CD1c-positive myeloid dendritic cell (primary cell): ENCODE results near the gene NMS.

Source experiments
- DNase-seq: peaks from one replicate; pipeline ENCODE4 v3.0.0-alpha.2; 2016; ENCODE audit errors: extremely low spot score

The NMS gene

DNA sequence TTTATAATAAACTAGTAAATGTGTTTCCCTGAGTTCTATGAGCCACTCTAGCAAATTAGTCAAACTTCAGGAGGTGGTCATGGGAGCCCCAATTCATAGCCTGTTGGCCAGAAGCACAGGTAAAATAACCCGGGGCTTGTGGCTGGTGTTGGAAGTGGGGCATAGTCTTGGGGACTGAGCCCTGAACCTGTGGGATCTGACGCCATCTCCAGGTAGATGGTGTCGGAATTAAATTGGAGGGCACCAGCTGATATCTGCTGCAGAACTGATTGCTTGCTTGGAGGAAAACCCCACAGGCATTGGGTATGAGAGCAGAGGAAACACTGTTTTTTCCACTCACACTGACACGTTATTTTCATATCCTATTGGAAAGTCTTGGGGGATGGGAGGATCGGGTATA is 14.1 kb downstream of the NMS start:
- DNase-seq = no peak

DNA sequence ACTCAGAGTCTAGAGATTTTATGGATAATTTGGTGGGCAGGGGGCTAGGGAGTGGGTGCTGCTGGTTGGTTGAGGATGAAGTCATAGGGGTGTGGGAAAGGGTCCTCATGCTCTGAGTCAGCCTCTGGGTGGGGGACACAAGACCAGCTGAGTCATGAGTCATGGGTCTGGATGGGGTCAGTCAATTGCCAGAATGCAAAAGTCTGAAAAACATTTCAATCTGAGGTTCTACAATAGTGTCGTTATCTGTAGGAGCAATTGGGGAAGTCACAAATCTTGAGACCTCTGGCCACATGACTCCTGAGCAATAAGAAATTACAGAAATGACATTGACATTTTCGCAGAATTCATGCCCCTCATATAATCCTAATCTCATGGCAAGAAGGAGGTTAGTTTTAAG is 15.1 kb downstream of the NMS start:
- no peak for DNase-seq

DNA sequence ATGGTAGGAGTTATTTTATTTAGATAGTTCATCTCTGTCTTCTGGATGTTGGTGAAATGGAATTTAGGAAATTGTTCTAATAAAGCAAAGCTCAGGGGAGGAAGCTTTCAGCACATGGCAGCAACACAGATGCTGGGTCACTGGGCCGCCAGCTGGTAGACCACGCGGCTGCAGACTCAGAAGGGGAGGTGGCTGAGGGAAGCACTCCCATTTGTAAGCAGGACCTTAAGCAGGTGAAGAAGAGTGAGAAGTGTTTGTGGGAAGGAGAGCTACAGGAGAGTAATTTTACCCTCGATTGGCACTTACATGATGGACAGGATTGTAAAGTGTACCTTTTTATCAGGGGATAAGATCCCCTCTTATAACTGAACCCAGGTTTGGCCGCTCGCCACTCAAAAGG is 24.4 kb downstream of the NMS start:
- DNase-seq = no peak

- no peak for DNase-seq
These were observed 32.5 kb downstream of the NMS start for GRCh38 chr2:100502782-100503181.

DNA sequence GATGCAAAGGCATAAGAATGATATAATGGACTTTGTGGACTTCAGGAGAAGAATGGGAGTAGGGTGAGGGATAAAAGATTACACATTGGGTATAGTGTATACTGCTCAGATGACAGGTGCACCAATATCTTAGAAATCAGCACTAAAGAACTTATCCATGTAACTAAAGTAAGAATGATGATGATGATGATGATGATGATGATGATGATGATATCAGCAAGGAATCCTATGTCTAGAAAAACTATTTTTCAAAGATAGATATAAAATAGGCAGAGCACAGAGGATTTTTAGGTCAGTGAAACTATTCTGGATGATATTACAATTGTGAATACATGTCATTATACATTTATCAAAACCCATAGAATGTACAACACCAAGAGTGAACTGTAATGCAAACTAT is 34.3 kb downstream of the NMS start:
- no peak for DNase-seq

GRCh38 chr2:100509066-100509465 is 38.8 kb downstream of the NMS start:
- no peak for DNase-seq

- DNase-seq = peak; percentile 28
These were observed 43.4 kb downstream of the NMS start for GRCh38 chr2:100513650-100514049.

GRCh38 chr2:100517556-100517955 is 47.3 kb downstream of the NMS start:
- DNase-seq = no peak

DNA sequence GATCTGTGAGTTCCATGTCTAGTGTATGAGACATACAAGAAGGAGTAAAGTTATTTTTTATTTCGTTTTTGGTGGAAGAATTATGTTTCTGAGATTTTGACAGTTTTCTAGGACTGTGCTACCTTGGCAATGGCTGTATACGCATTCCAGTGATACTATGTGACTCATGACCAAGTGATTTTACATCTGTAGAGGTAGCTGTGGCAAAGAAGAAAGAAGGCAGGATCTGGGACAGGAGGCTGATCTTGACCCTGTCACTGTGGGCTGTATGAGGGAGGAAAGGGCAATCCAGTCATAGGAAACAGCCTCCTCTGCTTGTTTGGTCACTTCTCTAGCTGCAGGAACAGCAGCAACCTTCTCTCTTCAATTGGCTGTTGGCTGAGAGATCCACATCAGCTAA is 48.5 kb downstream of the NMS start:
- no peak for DNase-seq

DNA sequence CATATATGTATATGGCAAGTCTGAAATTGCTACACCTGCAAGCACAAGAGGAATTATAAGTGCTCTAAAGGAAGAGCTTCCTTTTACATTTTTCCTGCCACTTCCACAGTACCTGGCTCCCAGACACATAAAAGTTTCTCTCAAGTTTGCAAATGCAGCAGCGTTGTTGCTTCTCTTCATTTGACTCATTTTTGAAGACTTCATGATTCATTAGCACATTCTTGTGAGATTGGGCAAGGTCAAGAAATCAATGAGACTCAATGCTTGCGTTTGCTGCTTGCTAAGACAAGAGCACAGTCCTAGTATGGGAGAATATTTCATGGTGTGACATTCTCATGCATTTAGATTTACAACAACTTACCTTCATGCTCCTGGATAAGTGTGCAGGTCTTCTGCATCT is 49.9 kb downstream of the NMS start:
- DNase-seq = no peak

DNA sequence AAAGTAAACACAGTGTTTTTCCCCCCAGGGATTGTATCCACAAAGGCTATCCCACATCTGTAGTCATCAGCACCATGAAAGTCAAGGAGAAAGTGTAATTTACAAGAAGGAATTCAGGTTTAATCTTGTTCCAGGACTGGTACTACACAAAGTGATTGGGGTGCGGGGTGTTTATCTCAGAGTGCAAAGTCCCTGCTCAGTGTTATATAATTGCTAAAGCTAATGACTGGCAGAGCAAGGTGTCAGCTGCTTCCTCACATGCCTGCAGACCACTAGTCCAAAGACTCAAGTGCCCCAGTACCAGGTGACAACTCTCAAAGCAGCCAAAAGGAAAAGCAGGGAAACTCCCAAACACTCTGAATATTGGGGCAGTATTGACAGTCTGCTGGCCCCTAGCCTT is 52.1 kb downstream of the NMS start:
- DNase-seq = no peak

DNA sequence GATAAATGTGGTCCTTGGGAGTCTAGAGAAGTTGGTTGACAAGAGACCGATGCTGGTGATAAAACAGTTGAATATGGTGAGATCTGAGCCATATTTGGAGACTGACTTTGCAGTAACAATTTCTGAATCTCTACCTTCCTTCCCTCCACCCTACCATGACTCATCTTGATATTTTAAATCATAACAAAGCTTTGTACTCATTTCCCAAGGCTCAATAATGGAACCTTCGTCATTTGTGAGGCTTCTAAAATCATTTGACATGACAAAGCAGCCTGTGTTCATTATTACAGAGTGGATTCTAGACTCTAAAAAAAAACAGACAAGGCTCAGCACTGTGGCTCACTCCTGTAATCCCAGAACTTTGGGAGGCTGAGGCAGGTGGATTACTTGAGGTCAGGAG is 54.0 kb downstream of the NMS start:
- no peak for DNase-seq

- DNase-seq = no peak
These were observed 56.6 kb downstream of the NMS start for GRCh38 chr2:100526868-100527267.

- no peak for DNase-seq
These were observed 57.2 kb downstream of the NMS start for GRCh38 chr2:100527440-100528015.

DNA sequence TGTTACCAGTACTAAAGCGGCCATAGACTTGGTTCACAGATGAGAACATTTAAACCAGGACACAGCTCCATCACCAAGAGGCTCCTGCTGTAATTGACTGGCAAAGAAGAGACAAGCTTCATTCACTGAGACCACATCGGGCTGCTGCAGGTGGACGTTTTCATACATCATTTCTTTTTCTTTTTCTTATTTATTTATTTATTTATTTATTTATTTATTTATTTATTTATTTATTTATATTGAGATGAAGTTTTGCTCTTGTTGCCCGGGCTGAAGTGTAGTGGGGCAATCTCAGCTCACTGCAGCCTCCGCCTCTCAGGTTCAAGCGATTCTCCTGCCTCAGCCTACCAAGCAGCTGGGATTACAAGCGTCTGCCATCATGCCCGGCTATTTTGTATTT is 58.9 kb downstream of the NMS start:
- no peak for DNase-seq

- DNase-seq = no peak
These were observed 59.6 kb downstream of the NMS start for GRCh38 chr2:100529900-100530299.
